M059J (cell line): ENCODE data around the gene TUBG1. TPM values are rescaled to one million over a fixed set of nuclear protein-coding genes. Genes with fewer than 3 reads are reported as not detected.

Source experiments
- total RNA-seq: library from RNA; depleted of rRNA; stranded (reverse); fragments of >200 nt; shearing (Covaris generic); gene quantifications from 2 replicates; pipeline ENCODE4 v1.2.3, GENCODE V29; 2014; rRNA removed

Gene TUBG1
- total RNA-seq, 1 experiment from 2014 or later, result 168 TPM

Other genes with a start within 250 kb of the TUBG1 start
- gene STAT3, start 221.2 kb upstream of the TUBG1 start, total RNA-seq, result 69.3 and 112 TPM in 2 replicates
- 233 and 412 TPM in 2 replicates for gene CAVIN1, start 186.4 kb upstream of the TUBG1 start, total RNA-seq
- gene ATP6V0A1, start 150.8 kb upstream of the TUBG1 start, total RNA-seq, result 21.5 and 29.6 TPM in 2 replicates
- gene NAGLU, start 73.4 kb upstream of the TUBG1 start, total RNA-seq, result 19.3 and 27.8 TPM in 2 replicates
- gene HSD17B1, start 56.8 kb upstream of the TUBG1 start, total RNA-seq, result 0.54 TPM in 1 of 2 replicates, not detected in the other
- 31.3 and 33.0 TPM in 2 replicates for gene COASY, start 47.5 kb upstream of the TUBG1 start, total RNA-seq
- gene MLX, start 42.6 kb upstream of the TUBG1 start, total RNA-seq, result 39.1 and 42.6 TPM in 2 replicates
- gene PSMC3IP, start 32.0 kb upstream of the TUBG1 start, total RNA-seq, result 16.0 and 23.2 TPM in 2 replicates
- gene RETREG3, start 309 bp upstream of the TUBG1 start, total RNA-seq, result 38.7 and 41.9 TPM in 2 replicates
- gene TUBG2, start 49.6 kb downstream of the TUBG1 start, total RNA-seq, result 15.9 and 21.0 TPM in 2 replicates
- gene PLEKHH3, start 67.3 kb downstream of the TUBG1 start, total RNA-seq, result 14.9 and 17.8 TPM in 2 replicates
- 0.32 TPM in 1 of 2 replicates, not detected in the other for gene CCR10, start 72.2 kb downstream of the TUBG1 start, total RNA-seq
- gene CNTNAP1, start 72.8 kb downstream of the TUBG1 start, total RNA-seq, result 5.4 and 11.8 TPM in 2 replicates
- 4.5 and 7.8 TPM in 2 replicates for gene EZH1, start 135.4 kb downstream of the TUBG1 start, total RNA-seq
- 0.49 and 1.0 TPM in 2 replicates for gene RAMP2, start 151.5 kb downstream of the TUBG1 start, total RNA-seq
- gene VPS25, start 163.8 kb downstream of the TUBG1 start, total RNA-seq, result 88.5 and 97.4 TPM in 2 replicates
- gene WNK4, start 170.9 kb downstream of the TUBG1 start, total RNA-seq, result 0.52 and 1.2 TPM in 2 replicates
- gene COA3, start 189.0 kb downstream of the TUBG1 start, total RNA-seq, result 95.0 and 99.0 TPM in 2 replicates
- 0.20 TPM in 1 of 2 replicates, not detected in the other for gene CNTD1, start 189.2 kb downstream of the TUBG1 start, total RNA-seq
- 36.9 and 83.7 TPM in 2 replicates for gene BECN1, start 214.6 kb downstream of the TUBG1 start, total RNA-seq
- 79.3 and 139 TPM in 2 replicates for gene PSME3, start 223.7 kb downstream of the TUBG1 start, total RNA-seq
- gene AOC2, start 234.9 kb downstream of the TUBG1 start, total RNA-seq, result not detected in 2 replicates
- gene AOC3, start 241.5 kb downstream of the TUBG1 start, total RNA-seq, result 0.02 TPM in 1 of 2 replicates, not detected in the other